Left kidney (tissue), 2 donors: ENCODE results near the gene CDSN. TPM values are rescaled to one million over a fixed set of nuclear protein-coding genes. Genes with fewer than 3 reads are reported as not detected.

Experiments
- DNase-seq: peaks from one replicate; pipeline ENCODE4 v3.0.0-alpha.2; 2013
- polyA plus RNA-seq: library from polyadenylated mRNA; unstranded; fragments of 120-200 nt; gene quantifications from one replicate; pipeline ENCODE4 v1.2.1, GENCODE V29; 2013; ENCODE audit not compliant: insufficient read length

The CDSN gene
- polyA plus RNA-seq, 1 donor, result not detected

GRCh38 chr6:31115941-31116560 lies 4.2 kb downstream of the CDSN start:
- DNase-seq, result no peak

GRCh38 chr6:31114970-31115849 lies 5.0 kb downstream of the CDSN start:
- DNase-seq, result no peak

- no peak for DNase-seq
Observed at GRCh38 chr6:31114541-31114878, 5.7 kb downstream of the CDSN start, which contains the start of gene PSORS1C1. Gene PSORS1C1, plus strand, starts transcription at chr6:31114800. Its CDS starts 14,833 bp downstream, at chr6:31129633.

GRCh38 chr6:31113861-31114540 lies 6.2 kb downstream of the CDSN start:
- no peak for DNase-seq

- no peak for DNase-seq
Observed at GRCh38 chr6:31112478-31112877, 7.8 kb downstream of the CDSN start, which contains the start of gene C6orf15. Gene C6orf15, minus strand, starts transcription at chr6:31112575. Its CDS starts 20 bp downstream, at chr6:31112555.

- no peak for DNase-seq
Observed at GRCh38 chr6:31111712-31112111, 8.5 kb downstream of the CDSN start.

- no peak for DNase-seq
Observed at GRCh38 chr6:31110825-31111582, 9.2 kb downstream of the CDSN start.

GRCh38 chr6:31107052-31107451 lies 13.2 kb downstream of the CDSN start:
- DNase-seq, result no peak

- no peak for DNase-seq
Observed at GRCh38 chr6:31103136-31103535, 17.1 kb downstream of the CDSN start.

- no peak for DNase-seq
Observed at GRCh38 chr6:31098449-31098938, 21.8 kb downstream of the CDSN start.

GRCh38 chr6:31096656-31097055 lies 23.6 kb downstream of the CDSN start:
- DNase-seq, result no peak

- no peak for DNase-seq
Observed at GRCh38 chr6:31096215-31096614, 24.0 kb downstream of the CDSN start.

- no peak for DNase-seq
Observed at GRCh38 chr6:31094389-31094881, 25.8 kb downstream of the CDSN start.

- DNase-seq, result no peak
Observed at GRCh38 chr6:31092769-31093505, 27.3 kb downstream of the CDSN start.

- DNase-seq, result no peak
Observed at GRCh38 chr6:31092238-31092637, 28.0 kb downstream of the CDSN start.

GRCh38 chr6:31091680-31092079 lies 28.6 kb downstream of the CDSN start:
- DNase-seq, result no peak

- no peak for DNase-seq
Observed at GRCh38 chr6:31090973-31091364, 29.3 kb downstream of the CDSN start.

- DNase-seq, result no peak
Observed at GRCh38 chr6:31090275-31090972, 29.8 kb downstream of the CDSN start.

GRCh38 chr6:31087494-31088089 lies 32.7 kb downstream of the CDSN start:
- DNase-seq, result peak; percentile 87
